ENCODE results near the gene MSANTD1.

GRCh38 chr4:3213661-3214250 is 35.2 kb upstream of the MSANTD1 start:
- TF ChIP-seq CTCF (conservative IDR thresholded peaks at IDR 0.05; ENCODE audit: low read depth, low read length) (no peak), EZH2 (IDR thresholded peaks at IDR 0.05; ENCODE audit: low read length, unreplicated experiment) (no peak)

Data from PC-3 (cell line).